ENCODE results near the gene GAREM1. TPM values are rescaled to one million over a fixed set of nuclear protein-coding genes. Genes with fewer than 3 reads are reported as not detected.
A peak's percentile ranks its signal among the peaks of the same experiment; 100 is the strongest.

GAREM1 gene
- total RNA-seq, 1 experiment from 2014 or later: 11.1 TPM

- Histone ChIP-seq H3K9me3 (ENCODE audit: control insufficient read depth in 1 of 2, insufficient read depth in 1 of 2, low read depth in 1 of 2, low read length in 2 of 2) (no peaks in the 10 kb centered on the region), H2AFZ (ENCODE audit: low read depth, low read length, poor library complexity, severe bottlenecking) (no peak overlapping the region), H3K27me3 (ENCODE audit: insufficient read depth, low read length) (no peaks in the 10 kb centered on the region), H4K20me1 (ENCODE audit: insufficient read depth) (no peaks in the 10 kb centered on the region), H3K4me2 (ENCODE audit: low read length) (no peak overlapping the region), H3K9me2 (ENCODE audit: insufficient read depth) (no peaks in the 10 kb centered on the region), H3K9ac (ENCODE audit: low read length) (no peak overlapping the region), H3K4me1 (ENCODE audit: control insufficient read depth in 1 of 2, insufficient read depth in 2 of 2, low read length in 2 of 2) (no peaks in the 10 kb centered on the region), H3K4me3 (replicated peaks in 1 of 2; ENCODE audit: low read depth in 1 of 2, low read length in 2 of 2) (no peak overlapping the region), H3K27ac (ENCODE audit: low read depth, low read length) (no peak overlapping the region), H3K36me3 (ENCODE audit: control insufficient read depth in 1 of 2, insufficient read depth in 2 of 2, low read length in 2 of 2) (no peaks in the 10 kb centered on the region), H3K79me2 (ENCODE audit: insufficient read depth, low read length) (no peaks in the 10 kb centered on the region)
- BruUV-seq (replicated peaks): no TSS peak
- TF ChIP-seq YY1 (IDR thresholded peaks at IDR 0.05; ENCODE audit: extremely low read depth, insufficient replicate concordance, low read depth, low read length) (no peak), ATF3 (IDR thresholded peaks at IDR 0.05) (no peak), POLR2AphosphoS5 (IDR thresholded peaks at IDR 0.05; ENCODE audit: low read depth, low read length) (no peak), RAD21 (IDR thresholded peaks at IDR 0.05; ENCODE audit: low read depth) (no peak), SRF (IDR thresholded peaks at IDR 0.05; ENCODE audit: low read depth) (no peak), SP1 (IDR thresholded peaks at IDR 0.05; ENCODE audit: low read depth) (no peak), TCF7L2 (IDR thresholded peaks at IDR 0.05; ENCODE audit: borderline replicate concordance, extremely low read depth, insufficient read depth, insufficient read length) (no peak), EGR1 (IDR thresholded peaks at IDR 0.05; ENCODE audit: low read depth) (no peak)
- intact Hi-C loops (cut with micrococcal nuclease): no loop called here
- DNase-seq (ENCODE audit: low read depth, low spot score): no peak
- ChIA-PET RAD21 (ENCODE audit: low non-redundant PET in 1 of 2, low total read pairs in 2 of 2, uncharacterized antibody in 2 of 2, unreplicated experiment in 2 of 2) (no interaction called here), POLR2A (no interaction called here), CTCF (no interaction called here)
- ATAC-seq: no peak
Measured at GRCh38 chr18:32328974-32329373, 141.7 kb downstream of the GAREM1 start.

GRCh38 chr18:32328379-32328778 lies 142.3 kb downstream of the GAREM1 start:
- no peaks in the 10 kb centered on the region for H3K9me3 ChIP-seq (ENCODE audit: control insufficient read depth in 1 of 2, insufficient read depth in 1 of 2, low read depth in 1 of 2, low read length in 2 of 2)
- ATAC-seq: no peak
- intact Hi-C loops (cut with micrococcal nuclease): no loop called here

More at GRCh38 chr18:32328379-32328778, 142.3 kb downstream of the GAREM1 start:
- RAD21 ChIA-PET (ENCODE audit: low non-redundant PET in 1 of 2, low total read pairs in 2 of 2, uncharacterized antibody in 2 of 2, unreplicated experiment in 2 of 2): no interaction called here
- no peak overlapping the region for H2AFZ ChIP-seq (ENCODE audit: low read depth, low read length, poor library complexity, severe bottlenecking)
- no peaks in the 10 kb centered on the region for H3K27me3 ChIP-seq (ENCODE audit: insufficient read depth, low read length)
- no peak overlapping the region for H3K4me3 ChIP-seq (replicated peaks in 1 of 2; ENCODE audit: low read depth in 1 of 2, low read length in 2 of 2)
- no peak overlapping the region for H3K27ac ChIP-seq (ENCODE audit: low read depth, low read length)
- POLR2A ChIA-PET: no interaction called here
- CTCF ChIA-PET: no interaction called here
- no peaks in the 10 kb centered on the region for H3K79me2 ChIP-seq (ENCODE audit: insufficient read depth, low read length)
- no peak for DNase-seq (ENCODE audit: low read depth, low spot score)
- no peak overlapping the region for H3K9ac ChIP-seq (ENCODE audit: low read length)
- H3K36me3 ChIP-seq (ENCODE audit: control insufficient read depth in 1 of 2, insufficient read depth in 2 of 2, low read length in 2 of 2): no peaks in the 10 kb centered on the region
- no peaks in the 10 kb centered on the region for H3K9me2 ChIP-seq (ENCODE audit: insufficient read depth)
- H4K20me1 ChIP-seq (ENCODE audit: insufficient read depth): no peaks in the 10 kb centered on the region
- no peak for TF ChIP-seq ZNF274 (IDR thresholded peaks at IDR 0.05; ENCODE audit: low read depth, low read length)
- TF ChIP-seq RAD21 (IDR thresholded peaks at IDR 0.05; ENCODE audit: low read depth): peak; percentile 9; the same call in 1 of the 2 replicates
- no peak for TF ChIP-seq SIN3A (IDR thresholded peaks at IDR 0.05; ENCODE audit: low read depth)
- H3K4me2 ChIP-seq (ENCODE audit: low read length): no peak overlapping the region
- no peaks in the 10 kb centered on the region for H3K4me1 ChIP-seq (ENCODE audit: control insufficient read depth in 1 of 2, insufficient read depth in 2 of 2, low read length in 2 of 2)
- no TSS peak for BruUV-seq (replicated peaks)

Data from HCT116 (cell line).